GM21381 (cell line): ENCODE results near the gene TYMS.

Source experiments
- ATAC-seq: cut with Tn5 transposase; IDR thresholded peaks from one replicate; pipeline ENCODE4 v1.9.1; 2021; ENCODE audit warnings: mild to moderate bottlenecking, moderate library complexity; ENCODE audit not compliant: unreplicated experiment

Gene TYMS

GRCh38 chr18:644395-645004 lies 13.0 kb upstream of the TYMS start:
- no peak for ATAC-seq

GRCh38 chr18:647304-647703 lies 10.1 kb upstream of the TYMS start:
- no peak for ATAC-seq

GRCh38 chr18:649341-649740 lies 8.1 kb upstream of the TYMS start:
- no peak for ATAC-seq

- ATAC-seq = peak; percentile 96
Measured at GRCh38 chr18:650428-650858, 7.0 kb upstream of the TYMS start.

- no peak for ATAC-seq
Measured at GRCh38 chr18:652131-652530, 5.3 kb upstream of the TYMS start.

- no peak for ATAC-seq
Measured at GRCh38 chr18:653512-653911, 3.9 kb upstream of the TYMS start.

GRCh38 chr18:654601-655000 lies 2.9 kb upstream of the TYMS start:
- ATAC-seq = no peak

- ATAC-seq = no peak
Measured at GRCh38 chr18:655445-655844, 2.0 kb upstream of the TYMS start.

GRCh38 chr18:658001-658946 lies 821 bp downstream of the TYMS start:
- ATAC-seq = peak; percentile 65

- no peak for ATAC-seq
Measured at GRCh38 chr18:658947-659533, 1.6 kb downstream of the TYMS start.

GRCh38 chr18:659597-659996 lies 2.1 kb downstream of the TYMS start:
- no peak for ATAC-seq

- no peak for ATAC-seq
Measured at GRCh38 chr18:662197-662596, 4.7 kb downstream of the TYMS start.

GRCh38 chr18:666177-666576 lies 8.7 kb downstream of the TYMS start:
- no peak for ATAC-seq

- no peak for ATAC-seq
Measured at GRCh38 chr18:666628-667027, 9.2 kb downstream of the TYMS start.

- ATAC-seq = no peak
Measured at GRCh38 chr18:668260-668659, 10.8 kb downstream of the TYMS start.

- no peak for ATAC-seq
Measured at GRCh38 chr18:669077-669476, 11.6 kb downstream of the TYMS start.

- no peak for ATAC-seq
Measured at GRCh38 chr18:670522-670921, 13.1 kb downstream of the TYMS start.

GRCh38 chr18:671405-671804 lies 14.0 kb downstream of the TYMS start:
- no peak for ATAC-seq

- ATAC-seq = no peak
Measured at GRCh38 chr18:673317-673716, 15.9 kb downstream of the TYMS start.

- no peak for ATAC-seq
Measured at GRCh38 chr18:673769-674168, 16.3 kb downstream of the TYMS start.

- ATAC-seq = no peak
Measured at GRCh38 chr18:675307-675706, 17.9 kb downstream of the TYMS start.

GRCh38 chr18:676069-676468 lies 18.6 kb downstream of the TYMS start:
- ATAC-seq = no peak
